Measurements from ENCODE around the gene EXOC4.

DNA sequence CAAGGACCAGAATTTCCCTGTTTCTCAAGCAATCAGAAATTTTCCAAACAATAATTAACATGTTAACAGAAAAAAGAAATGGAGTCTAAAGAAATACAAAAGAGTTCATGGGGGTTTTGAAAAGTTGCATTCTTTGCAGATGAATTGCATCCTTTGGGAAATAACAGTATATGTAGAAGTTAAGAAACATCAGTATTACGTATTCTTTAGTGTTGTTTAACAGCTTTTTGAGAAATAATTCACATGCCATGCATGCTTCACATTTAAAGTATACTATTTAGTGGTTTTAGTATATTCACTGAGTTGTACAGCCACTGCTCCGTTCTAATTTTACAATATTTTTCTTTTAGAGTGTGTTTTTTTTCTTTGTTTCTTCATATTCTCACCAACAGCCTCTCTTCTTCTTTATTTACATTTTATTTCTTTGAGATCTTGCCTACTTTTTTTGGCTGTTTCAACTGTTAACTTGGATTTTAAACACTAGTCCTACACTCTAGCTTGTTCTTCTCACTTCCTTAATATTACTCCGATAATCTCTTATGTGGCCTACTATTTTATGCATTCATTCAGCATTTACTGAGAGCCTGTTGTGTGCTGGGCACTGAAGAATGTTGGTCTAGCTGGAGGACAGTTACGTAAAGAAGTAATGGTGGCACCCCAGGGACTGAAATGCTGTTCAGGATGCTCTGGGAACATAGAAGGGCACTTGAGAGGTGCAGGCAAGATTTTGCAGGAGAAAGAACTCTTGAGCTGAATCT lies 330.1 kb downstream of the EXOC4 start:
- TF ChIP-seq, protein P1, sequence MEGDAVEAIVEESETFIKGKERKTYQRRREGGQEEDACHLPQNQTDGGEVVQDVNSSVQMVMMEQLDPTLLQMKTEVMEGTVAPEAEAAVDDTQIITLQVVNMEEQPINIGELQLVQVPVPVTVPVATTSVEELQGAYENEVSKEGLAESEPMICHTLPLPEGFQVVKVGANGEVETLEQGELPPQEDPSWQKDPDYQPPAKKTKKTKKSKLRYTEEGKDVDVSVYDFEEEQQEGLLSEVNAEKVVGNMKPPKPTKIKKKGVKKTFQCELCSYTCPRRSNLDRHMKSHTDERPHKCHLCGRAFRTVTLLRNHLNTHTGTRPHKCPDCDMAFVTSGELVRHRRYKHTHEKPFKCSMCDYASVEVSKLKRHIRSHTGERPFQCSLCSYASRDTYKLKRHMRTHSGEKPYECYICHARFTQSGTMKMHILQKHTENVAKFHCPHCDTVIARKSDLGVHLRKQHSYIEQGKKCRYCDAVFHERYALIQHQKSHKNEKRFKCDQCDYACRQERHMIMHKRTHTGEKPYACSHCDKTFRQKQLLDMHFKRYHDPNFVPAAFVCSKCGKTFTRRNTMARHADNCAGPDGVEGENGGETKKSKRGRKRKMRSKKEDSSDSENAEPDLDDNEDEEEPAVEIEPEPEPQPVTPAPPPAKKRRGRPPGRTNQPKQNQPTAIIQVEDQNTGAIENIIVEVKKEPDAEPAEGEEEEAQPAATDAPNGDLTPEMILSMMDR (IDR thresholded peaks at IDR 0.05): no peak
- no peak for TF ChIP-seq POLR2AphosphoS5 (IDR thresholded peaks at IDR 0.05)
- no peak for TF ChIP-seq POLR2A (IDR thresholded peaks at IDR 0.05)
